ENCODE measurements around the gene ZNF30. TPM values are rescaled to one million over a fixed set of nuclear protein-coding genes. Genes with fewer than 3 reads are reported as not detected.

ZNF30 gene
- total RNA-seq, 1 donor from 2014 or later, result 6.9 TPM

GRCh38 chr19:34983786-34984185 is 57.1 kb downstream of the ZNF30 start:
- DNase-seq (ENCODE audit: extremely low spot score, unreplicated experiment), result no peak
- Mint-ChIP-seq H3K4me1 (ENCODE audit: unreplicated experiment) (peaks cover 5% of the 10 kb centered on the region), H3K36me3 (no peaks in the 10 kb centered on the region), H3K27ac (no peak overlapping the region), H3K9me3 (peaks cover 8% of the 10 kb centered on the region), H3K27me3 (peaks cover 12% of the 10 kb centered on the region), H3K4me3 (no peak overlapping the region)
- TF ChIP-seq, protein P1, sequence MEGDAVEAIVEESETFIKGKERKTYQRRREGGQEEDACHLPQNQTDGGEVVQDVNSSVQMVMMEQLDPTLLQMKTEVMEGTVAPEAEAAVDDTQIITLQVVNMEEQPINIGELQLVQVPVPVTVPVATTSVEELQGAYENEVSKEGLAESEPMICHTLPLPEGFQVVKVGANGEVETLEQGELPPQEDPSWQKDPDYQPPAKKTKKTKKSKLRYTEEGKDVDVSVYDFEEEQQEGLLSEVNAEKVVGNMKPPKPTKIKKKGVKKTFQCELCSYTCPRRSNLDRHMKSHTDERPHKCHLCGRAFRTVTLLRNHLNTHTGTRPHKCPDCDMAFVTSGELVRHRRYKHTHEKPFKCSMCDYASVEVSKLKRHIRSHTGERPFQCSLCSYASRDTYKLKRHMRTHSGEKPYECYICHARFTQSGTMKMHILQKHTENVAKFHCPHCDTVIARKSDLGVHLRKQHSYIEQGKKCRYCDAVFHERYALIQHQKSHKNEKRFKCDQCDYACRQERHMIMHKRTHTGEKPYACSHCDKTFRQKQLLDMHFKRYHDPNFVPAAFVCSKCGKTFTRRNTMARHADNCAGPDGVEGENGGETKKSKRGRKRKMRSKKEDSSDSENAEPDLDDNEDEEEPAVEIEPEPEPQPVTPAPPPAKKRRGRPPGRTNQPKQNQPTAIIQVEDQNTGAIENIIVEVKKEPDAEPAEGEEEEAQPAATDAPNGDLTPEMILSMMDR (conservative IDR thresholded peaks at IDR 0.05), result no peak

- TF ChIP-seq, protein P1 (conservative IDR thresholded peaks at IDR 0.05), result no peak
- Mint-ChIP-seq H3K4me1 (ENCODE audit: unreplicated experiment) (peaks cover 5% of the 10 kb centered on the region), H3K27me3 (peaks cover 10% of the 10 kb centered on the region), H3K36me3 (no peaks in the 10 kb centered on the region), H3K4me3 (no peak overlapping the region), H3K27ac (no peak overlapping the region), H3K9me3 (peaks cover 8% of the 10 kb centered on the region)
- DNase-seq (ENCODE audit: extremely low spot score, unreplicated experiment), result no peak
These were observed 57.6 kb downstream of the ZNF30 start for GRCh38 chr19:34984287-34984686.

DNA sequence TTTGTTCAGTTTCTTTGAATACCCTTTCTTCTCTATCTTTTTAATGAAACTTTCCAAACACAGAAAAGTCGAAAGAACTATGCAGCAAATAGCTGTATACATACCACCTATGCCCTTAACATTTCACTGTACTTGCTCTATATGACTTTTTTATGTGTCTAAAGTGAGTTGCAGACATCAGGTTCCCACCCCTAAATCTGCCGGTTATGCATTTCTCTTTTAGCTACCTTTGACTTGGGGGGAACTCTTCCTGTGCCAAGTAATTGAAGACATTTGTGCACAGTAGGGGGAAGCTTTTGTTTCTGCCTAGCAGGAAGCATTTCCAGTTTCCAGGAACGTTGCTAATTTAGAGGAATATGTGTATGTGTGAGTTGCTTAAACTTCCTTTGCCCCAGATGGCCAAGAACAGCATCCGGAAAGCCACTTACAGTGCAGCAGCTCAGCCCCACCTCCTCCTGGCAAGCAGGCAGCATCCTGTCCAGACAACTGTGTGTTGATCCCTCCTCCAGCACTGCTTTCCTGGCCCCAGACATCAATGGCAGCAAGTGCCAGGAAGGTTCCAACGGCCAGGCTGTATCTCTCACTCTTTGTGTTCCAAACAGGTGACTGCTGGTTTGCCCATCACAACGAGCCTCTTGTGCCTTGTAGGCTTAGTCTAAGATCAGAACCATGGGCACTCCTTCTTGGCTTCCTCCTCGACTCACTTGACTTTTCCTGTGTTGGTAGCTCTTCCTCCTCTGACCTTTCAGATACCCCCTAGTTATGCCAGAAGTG is 58.7 kb downstream of the ZNF30 start:
- Mint-ChIP-seq H3K27ac (no peak overlapping the region), H3K27me3 (peaks cover 12% of the 10 kb centered on the region), H3K36me3 (no peaks in the 10 kb centered on the region), H3K4me3 (peak overlapping the region; percentile 29), H3K4me1 (ENCODE audit: unreplicated experiment) (peaks cover 5% of the 10 kb centered on the region), H3K9me3 (peaks cover 8% of the 10 kb centered on the region)
- DNase-seq (ENCODE audit: extremely low spot score, unreplicated experiment), result no peak
- TF ChIP-seq, protein P1 (conservative IDR thresholded peaks at IDR 0.05), result no peak

- TF ChIP-seq, protein P1 (conservative IDR thresholded peaks at IDR 0.05), result no peak
- DNase-seq (ENCODE audit: extremely low spot score, unreplicated experiment), result no peak
- Mint-ChIP-seq H3K4me1 (ENCODE audit: unreplicated experiment) (peaks cover 5% of the 10 kb centered on the region), H3K4me3 (no peak overlapping the region), H3K27me3 (peaks cover 12% of the 10 kb centered on the region), H3K36me3 (no peaks in the 10 kb centered on the region), H3K27ac (no peak overlapping the region), H3K9me3 (peaks cover 8% of the 10 kb centered on the region)
These were observed 61.4 kb downstream of the ZNF30 start for GRCh38 chr19:34988119-34988518.

GRCh38 chr19:34989298-34989697 is 62.6 kb downstream of the ZNF30 start:
- Mint-ChIP-seq H3K36me3 (no peaks in the 10 kb centered on the region), H3K4me3 (no peak overlapping the region), H3K27ac (no peak overlapping the region), H3K4me1 (ENCODE audit: unreplicated experiment) (peaks cover 5% of the 10 kb centered on the region), H3K9me3 (peaks cover 5% of the 10 kb centered on the region), H3K27me3 (peaks cover 9% of the 10 kb centered on the region)
- TF ChIP-seq, protein P1 (conservative IDR thresholded peaks at IDR 0.05), result no peak
- no peak for DNase-seq (ENCODE audit: extremely low spot score, unreplicated experiment)

Measured in type B pancreatic cell (in vitro differentiated cells).